Neural crest cell (in vitro differentiated cells): ENCODE results near the gene SELENOM. TPM values are rescaled to one million over a fixed set of nuclear protein-coding genes. Genes with fewer than 3 reads are reported as not detected.

ENCODE experiments used
- DNase-seq: peaks from one replicate; pipeline ENCODE4 v3.0.0; 2021; ENCODE audit warnings: low read depth, mixed read lengths, low spot score
- H3K27ac Mint-ChIP-seq: one replicate; pipeline ENCODE4 v1.8.0; 2021; ENCODE audit warnings: mild to moderate bottlenecking, mixed read lengths; ENCODE audit not compliant: unreplicated experiment
- H3K27me3 Mint-ChIP-seq: 2 replicates; pipeline ENCODE4 v1.8.0; 2021; ENCODE audit warnings: low read depth, mild to moderate bottlenecking, mixed read lengths
- H3K36me3 Mint-ChIP-seq: 2 replicates; pipeline ENCODE4 v1.8.0; 2021; ENCODE audit warnings: low read depth, mild to moderate bottlenecking, mixed read lengths
- H3K4me1 Mint-ChIP-seq: 2 replicates; pipeline ENCODE4 v1.8.0; 2021; ENCODE audit warnings: mixed read lengths
- H3K4me3 Mint-ChIP-seq: one replicate; pipeline ENCODE4 v1.8.0; 2021; ENCODE audit warnings: mild to moderate bottlenecking, mixed read lengths
- H3K9me3 Mint-ChIP-seq: 2 replicates; pipeline ENCODE4 v1.8.0; 2021; ENCODE audit warnings: mixed read lengths
- total RNA-seq: library from RNA; stranded (reverse); gene quantifications from 2 replicates; pipeline ENCODE4 v1.2.1, GENCODE V29; 2021
- TF ChIP-seq, protein P1 (sequence below): fragments of 200-600 bp; sonication (generic); conservative IDR thresholded peaks from 2 replicates; pipeline ENCODE4 v1.5.0; 2021; ENCODE audit warnings: antibody characterized with exemption, mild to moderate bottlenecking

Gene SELENOM
- total RNA-seq, 1 donor from 2014 or later, result 10.1 TPM

- H3K4me3 Mint-ChIP-seq, result peak overlapping the region; percentile 91
- H3K36me3 Mint-ChIP-seq, result no peaks in the 10 kb centered on the region
- H3K4me1 Mint-ChIP-seq, result peaks cover 30% of the 10 kb centered on the region
- DNase-seq, result no peak
- no peak overlapping the region for H3K27ac Mint-ChIP-seq
- H3K27me3 Mint-ChIP-seq, result no peaks in the 10 kb centered on the region
- no peaks in the 10 kb centered on the region for H3K9me3 Mint-ChIP-seq
- TF ChIP-seq, protein P1, sequence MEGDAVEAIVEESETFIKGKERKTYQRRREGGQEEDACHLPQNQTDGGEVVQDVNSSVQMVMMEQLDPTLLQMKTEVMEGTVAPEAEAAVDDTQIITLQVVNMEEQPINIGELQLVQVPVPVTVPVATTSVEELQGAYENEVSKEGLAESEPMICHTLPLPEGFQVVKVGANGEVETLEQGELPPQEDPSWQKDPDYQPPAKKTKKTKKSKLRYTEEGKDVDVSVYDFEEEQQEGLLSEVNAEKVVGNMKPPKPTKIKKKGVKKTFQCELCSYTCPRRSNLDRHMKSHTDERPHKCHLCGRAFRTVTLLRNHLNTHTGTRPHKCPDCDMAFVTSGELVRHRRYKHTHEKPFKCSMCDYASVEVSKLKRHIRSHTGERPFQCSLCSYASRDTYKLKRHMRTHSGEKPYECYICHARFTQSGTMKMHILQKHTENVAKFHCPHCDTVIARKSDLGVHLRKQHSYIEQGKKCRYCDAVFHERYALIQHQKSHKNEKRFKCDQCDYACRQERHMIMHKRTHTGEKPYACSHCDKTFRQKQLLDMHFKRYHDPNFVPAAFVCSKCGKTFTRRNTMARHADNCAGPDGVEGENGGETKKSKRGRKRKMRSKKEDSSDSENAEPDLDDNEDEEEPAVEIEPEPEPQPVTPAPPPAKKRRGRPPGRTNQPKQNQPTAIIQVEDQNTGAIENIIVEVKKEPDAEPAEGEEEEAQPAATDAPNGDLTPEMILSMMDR, result no peak
Observed at GRCh38 chr22:31139066-31139465, 31.7 kb upstream of the SELENOM start.

DNA sequence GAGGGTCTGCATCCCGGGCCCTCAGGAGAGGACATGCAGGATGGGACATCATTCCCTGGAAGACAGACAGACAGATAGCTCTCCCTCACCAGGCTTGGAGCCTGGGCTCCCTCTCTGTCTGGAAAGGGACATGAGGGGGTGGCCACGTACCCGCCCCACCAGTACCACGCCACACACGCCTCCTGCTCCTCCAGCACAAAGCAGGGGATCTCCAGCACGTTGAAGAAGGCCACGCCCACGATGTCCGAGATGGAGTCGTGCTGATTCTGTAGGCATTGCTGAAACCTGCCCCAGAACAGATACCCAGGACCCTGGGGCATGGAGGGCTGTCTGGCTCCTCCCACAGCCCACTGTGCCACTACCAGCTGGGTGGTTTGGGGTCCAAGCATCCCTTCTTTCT, 30.8 kb upstream of the SELENOM start:
- no peaks in the 10 kb centered on the region for H3K36me3 Mint-ChIP-seq
- DNase-seq, result no peak
- TF ChIP-seq, protein P1, result no peak
- H3K27ac Mint-ChIP-seq, result no peak overlapping the region
- peak overlapping the region; percentile 74 for H3K4me3 Mint-ChIP-seq
- H3K4me1 Mint-ChIP-seq, result peaks cover 30% of the 10 kb centered on the region
- H3K27me3 Mint-ChIP-seq, result no peaks in the 10 kb centered on the region
- no peaks in the 10 kb centered on the region for H3K9me3 Mint-ChIP-seq

DNA sequence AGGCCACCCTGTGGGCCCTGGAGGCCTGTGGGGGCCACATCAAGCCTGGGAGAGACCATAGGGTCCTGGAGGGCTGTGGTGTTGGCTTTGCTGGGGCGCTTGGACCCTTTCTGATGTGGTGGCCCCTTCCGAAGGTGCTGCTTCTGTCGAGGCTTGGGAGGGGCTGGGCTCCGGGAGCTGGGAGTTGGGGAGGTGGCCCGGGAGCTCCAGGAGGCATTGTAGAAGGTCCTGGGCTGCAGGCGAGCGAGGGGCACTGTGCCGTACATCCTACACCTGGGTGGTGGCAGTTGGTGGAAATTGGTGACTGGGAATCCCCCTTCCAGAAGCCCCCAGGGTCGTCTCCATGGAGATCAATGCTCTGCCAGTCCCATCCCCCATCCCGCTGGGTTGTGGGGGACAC, 30.4 kb upstream of the SELENOM start:
- Mint-ChIP-seq H3K27ac (no peak overlapping the region), H3K27me3 (no peaks in the 10 kb centered on the region), H3K9me3 (no peaks in the 10 kb centered on the region), H3K36me3 (no peaks in the 10 kb centered on the region), H3K4me1 (peaks cover 30% of the 10 kb centered on the region), H3K4me3 (no peak overlapping the region)
- no peak for DNase-seq
- TF ChIP-seq, protein P1, result no peak

DNA sequence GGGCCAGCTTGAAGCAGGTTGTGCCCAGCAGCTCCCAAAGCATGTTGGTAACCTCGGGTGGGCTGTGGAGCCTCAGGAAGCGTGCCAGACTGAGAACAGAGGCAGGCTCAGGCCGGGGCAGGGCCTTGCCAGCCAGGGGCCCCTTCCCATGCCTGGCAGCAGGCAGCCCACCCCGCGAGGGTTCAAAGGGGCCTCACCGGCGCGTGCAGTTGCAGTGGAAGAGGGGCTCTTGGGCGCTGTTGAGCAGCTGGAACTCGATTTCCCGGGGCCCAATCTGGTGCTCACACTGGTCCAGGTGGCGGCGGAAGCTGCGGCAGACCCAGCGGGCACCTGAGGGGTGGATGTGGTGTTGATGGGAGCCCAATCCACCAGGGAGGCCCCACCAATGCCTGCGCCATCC, 29.3 kb upstream of the SELENOM start:
- H3K27me3 Mint-ChIP-seq, result no peaks in the 10 kb centered on the region
- no peak overlapping the region for H3K27ac Mint-ChIP-seq
- TF ChIP-seq, protein P1, result no peak
- peaks cover 30% of the 10 kb centered on the region for H3K4me1 Mint-ChIP-seq
- no peaks in the 10 kb centered on the region for H3K36me3 Mint-ChIP-seq
- no peak for DNase-seq
- H3K9me3 Mint-ChIP-seq, result no peaks in the 10 kb centered on the region
- H3K4me3 Mint-ChIP-seq, result no peak overlapping the region

DNA sequence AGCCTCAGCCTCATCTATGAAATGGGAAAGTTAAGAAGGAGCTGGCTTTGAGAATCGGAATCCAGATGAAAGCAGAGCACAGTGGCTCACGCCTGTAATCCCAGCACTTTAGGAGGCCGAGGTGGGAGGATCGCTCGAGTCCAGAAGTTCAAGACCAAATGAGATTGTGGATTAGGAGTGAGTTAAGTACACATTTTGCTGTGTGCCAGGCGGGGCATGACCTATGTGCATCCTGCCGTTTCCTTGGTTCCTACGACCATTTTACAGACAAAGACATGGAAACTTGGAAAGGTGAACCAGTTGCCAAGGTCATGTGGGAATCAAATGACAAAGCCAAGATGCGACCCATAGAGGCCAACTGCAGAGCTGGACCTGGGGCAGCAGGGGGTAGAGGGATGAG, 28.8 kb upstream of the SELENOM start:
- no peak for DNase-seq
- Mint-ChIP-seq H3K4me3 (peak overlapping the region; percentile 67), H3K9me3 (no peaks in the 10 kb centered on the region), H3K27me3 (no peaks in the 10 kb centered on the region), H3K27ac (no peak overlapping the region), H3K4me1 (peaks cover 30% of the 10 kb centered on the region), H3K36me3 (no peaks in the 10 kb centered on the region)
- TF ChIP-seq, protein P1, result no peak

DNA sequence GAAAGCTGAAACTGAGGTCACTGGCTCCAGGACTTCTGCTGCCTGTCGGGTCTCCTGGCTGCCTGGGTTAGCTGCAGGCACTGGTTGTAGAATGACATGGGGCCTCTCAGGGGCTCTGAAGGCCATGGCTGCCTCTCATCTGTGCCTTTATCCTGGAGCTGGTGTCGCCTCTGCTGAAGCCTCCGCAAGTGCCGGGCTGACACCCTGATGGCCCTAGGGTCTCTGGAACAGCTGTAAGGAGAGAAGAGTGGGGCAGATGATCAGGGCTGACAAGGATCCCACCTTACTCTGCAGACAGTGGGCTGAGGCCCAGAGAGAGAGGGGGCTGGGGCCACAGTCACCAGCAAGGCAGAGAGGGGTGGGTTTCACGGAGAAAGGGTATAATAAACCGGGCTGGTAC, 28.3 kb upstream of the SELENOM start:
- H3K27ac Mint-ChIP-seq, result no peak overlapping the region
- TF ChIP-seq, protein P1, result no peak
- no peaks in the 10 kb centered on the region for H3K36me3 Mint-ChIP-seq
- H3K4me3 Mint-ChIP-seq, result peak overlapping the region; percentile 54
- no peaks in the 10 kb centered on the region for H3K9me3 Mint-ChIP-seq
- no peak for DNase-seq
- H3K4me1 Mint-ChIP-seq, result peaks cover 30% of the 10 kb centered on the region
- H3K27me3 Mint-ChIP-seq, result no peaks in the 10 kb centered on the region
